Upper lobe of left lung (tissue), 4 donors: ENCODE data around the gene KLHDC8A.

Experiments
- CTCF ChIP-seq, 6 experiments: fragments of 450-650 bp in 4 of 6; fragments of 200-600 bp in 2 of 6; sonication (generic) in 2 of 6; IDR thresholded peaks; one replicate each; pipeline ENCODE4 v1.5.1; 2016 to 2019; ENCODE audit warnings: antibody characterized with exemption in 6 of 6
- EP300 ChIP-seq, 4 donors: sonication (generic); formaldehyde crosslinking; IDR thresholded peaks; one replicate each; pipeline ENCODE4 v1.5.1; 2017; ENCODE audit warnings: antibody characterized with exemption in 4 of 4, control low read depth in 2 of 4

- TF ChIP-seq CTCF (IDR thresholded peaks at IDR 0.05) (no peak), EP300 (IDR thresholded peaks at IDR 0.05) (no peak)
Observed at GRCh38 chr1:205303247-205303888, 53.4 kb downstream of the KLHDC8A start.
